ENCODE measurements around the gene FNDC3B.

FNDC3B gene

GRCh38 chr3:172143739-172144497, 104.5 kb downstream of the FNDC3B start:
- no peak for DNase-seq (ENCODE audit: low spot score)
- TF ChIP-seq, protein P1, sequence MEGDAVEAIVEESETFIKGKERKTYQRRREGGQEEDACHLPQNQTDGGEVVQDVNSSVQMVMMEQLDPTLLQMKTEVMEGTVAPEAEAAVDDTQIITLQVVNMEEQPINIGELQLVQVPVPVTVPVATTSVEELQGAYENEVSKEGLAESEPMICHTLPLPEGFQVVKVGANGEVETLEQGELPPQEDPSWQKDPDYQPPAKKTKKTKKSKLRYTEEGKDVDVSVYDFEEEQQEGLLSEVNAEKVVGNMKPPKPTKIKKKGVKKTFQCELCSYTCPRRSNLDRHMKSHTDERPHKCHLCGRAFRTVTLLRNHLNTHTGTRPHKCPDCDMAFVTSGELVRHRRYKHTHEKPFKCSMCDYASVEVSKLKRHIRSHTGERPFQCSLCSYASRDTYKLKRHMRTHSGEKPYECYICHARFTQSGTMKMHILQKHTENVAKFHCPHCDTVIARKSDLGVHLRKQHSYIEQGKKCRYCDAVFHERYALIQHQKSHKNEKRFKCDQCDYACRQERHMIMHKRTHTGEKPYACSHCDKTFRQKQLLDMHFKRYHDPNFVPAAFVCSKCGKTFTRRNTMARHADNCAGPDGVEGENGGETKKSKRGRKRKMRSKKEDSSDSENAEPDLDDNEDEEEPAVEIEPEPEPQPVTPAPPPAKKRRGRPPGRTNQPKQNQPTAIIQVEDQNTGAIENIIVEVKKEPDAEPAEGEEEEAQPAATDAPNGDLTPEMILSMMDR (IDR thresholded peaks at IDR 0.05; ENCODE audit: extremely low read depth, missing control alignments) = no peak

DNA sequence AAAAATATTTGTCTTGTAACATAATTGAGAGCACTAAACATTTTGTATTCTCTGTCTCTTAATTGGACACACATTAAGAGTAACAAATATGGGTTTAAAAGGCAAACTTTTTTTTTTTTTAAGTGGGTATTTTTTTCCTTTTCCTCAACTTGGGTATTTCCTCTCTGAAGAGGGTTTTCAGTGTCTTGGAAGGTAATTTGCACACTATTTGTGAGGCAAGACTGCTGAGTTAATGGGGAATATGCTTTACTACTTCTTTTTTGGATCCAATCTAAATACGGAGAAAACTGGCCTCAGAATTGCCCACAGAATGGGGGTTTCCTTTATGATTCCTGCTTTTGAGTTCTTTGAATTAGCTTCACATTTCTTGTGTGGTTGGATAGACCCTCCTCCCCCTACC, 105.2 kb downstream of the FNDC3B start:
- TF ChIP-seq, protein P1 (IDR thresholded peaks at IDR 0.05; ENCODE audit: extremely low read depth, missing control alignments) = no peak
- DNase-seq (ENCODE audit: low spot score) = no peak

GRCh38 chr3:172145031-172145686, 105.8 kb downstream of the FNDC3B start:
- peak; percentile 37 for DNase-seq (ENCODE audit: low spot score)
- TF ChIP-seq, protein P1 (IDR thresholded peaks at IDR 0.05; ENCODE audit: extremely low read depth, missing control alignments) = no peak

GRCh38 chr3:172146349-172146748, 107.0 kb downstream of the FNDC3B start:
- TF ChIP-seq, protein P1 (IDR thresholded peaks at IDR 0.05; ENCODE audit: extremely low read depth, missing control alignments) = no peak
- DNase-seq (ENCODE audit: low spot score) = no peak

- no peak for DNase-seq (ENCODE audit: low spot score)
- TF ChIP-seq, protein P1 (IDR thresholded peaks at IDR 0.05; ENCODE audit: extremely low read depth, missing control alignments) = no peak
These were observed 107.9 kb downstream of the FNDC3B start for GRCh38 chr3:172147113-172147818.

GRCh38 chr3:172148241-172148640, 108.9 kb downstream of the FNDC3B start:
- TF ChIP-seq, protein P1 (IDR thresholded peaks at IDR 0.05; ENCODE audit: extremely low read depth, missing control alignments) = no peak
- no peak for DNase-seq (ENCODE audit: low spot score)

Measured in GM20000 (cell line).